Adrenal gland (tissue), 5 donors: ENCODE results near the gene PAGR1.
"Not testable (repeated sequence)": the region's sequence is repeated elsewhere in the genome, so short reads cannot be mapped to it uniquely, and the experiment has no call there.

Experiments used
- CTCF ChIP-seq, 6 experiments: fragments of 450-650 bp in 4 of 6; fragments of 200-600 bp in 2 of 6; sonication (generic) in 1 of 6; IDR thresholded peaks; 1 replicate in 5 of 6; 2 replicates in 1 of 6; pipeline versions ENCODE4 v1.5.1 to v1.8.0; 2016 to 2021; ENCODE audit warnings: antibody characterized with exemption in 6 of 6, mild to moderate bottlenecking in 2 of 6, moderate library complexity in 1 of 6
- POLR2A ChIP-seq, 2 donors: fragments of 450-650 bp; IDR thresholded peaks; one replicate each; pipeline ENCODE4 v1.6.1; 2017; ENCODE audit warnings: antibody characterized with exemption in 2 of 2, mild to moderate bottlenecking in 2 of 2, moderate library complexity in 1 of 2
- donor health status: DM: no; HTN: no; CAD: no.

- TF ChIP-seq CTCF, POLR2A (IDR thresholded peaks at IDR 0.05): not testable (repeated sequence)
These were observed 43.6 kb upstream of the PAGR1 start for GRCh38 chr16:29772330-29772729.
